Bronchial epithelial cell (primary cell): ENCODE results near the gene OGFR. TPM values are rescaled to one million over a fixed set of nuclear protein-coding genes. Genes with fewer than 3 reads are reported as not detected.
A peak's percentile ranks its signal among the peaks of the same experiment; 100 is the strongest.

Experiments used
- DNase-seq: peaks from one replicate; pipeline ENCODE4 v3.0.0-alpha.2; 2010; ENCODE audit warnings: low read depth
- FAIRE-seq: peaks from 2 replicates; lab custom pipeline; 2011; peaks lifted over from hg19 to GRCh38; lab: Jason Lieb, UNC
- H3K27me3 ChIP-seq: 2 replicates; pipeline ENCODE4 v1.5.1; 2011; ENCODE audit warnings: low read length; ENCODE audit not compliant: control insufficient read depth, insufficient read depth
- H3K36me3 ChIP-seq: 2 replicates; pipeline ENCODE4 v1.5.1; 2011; ENCODE audit warnings: low read length; ENCODE audit not compliant: control insufficient read depth, insufficient read depth
- H3K4me3 ChIP-seq: 2 replicates; pipeline ENCODE4 v1.5.1; 2011; ENCODE audit warnings: mild to moderate bottlenecking, low read depth, low read length, control low read depth
- CTCF ChIP-seq: IDR thresholded peaks from 2 replicates; pipeline ENCODE4 v1.5.1; 2011; ENCODE audit warnings: mild to moderate bottlenecking, moderate library complexity, low read length, control low read depth, inconsistent platforms; ENCODE audit not compliant: insufficient read depth, severe bottlenecking
- total RNA-seq: library from RNA; depleted of rRNA; stranded (reverse); fragments of >200 nt; gene quantifications from 2 replicates; pipeline ENCODE4 v1.2.1, GENCODE V29; 2014

The OGFR gene
- total RNA-seq, 1 donor from 2014 or later: 16.1 TPM

GRCh38 chr20:62832212-62832922 is 27.7 kb downstream of the OGFR start:
- H3K27me3 ChIP-seq: no peaks in the 10 kb centered on the region
- DNase-seq: no peak
- TF ChIP-seq CTCF: no peak
- FAIRE-seq: no peak
- H3K36me3 ChIP-seq: no peaks in the 10 kb centered on the region
- H3K4me3 ChIP-seq: no peak overlapping the region

GRCh38 chr20:62832951-62833391 is 28.3 kb downstream of the OGFR start:
- H3K27me3 ChIP-seq: no peaks in the 10 kb centered on the region
- no peak for FAIRE-seq

GRCh38 chr20:62834967-62835730 is 30.5 kb downstream of the OGFR start:
- FAIRE-seq (no peak), DNase-seq (no peak)
- H3K4me3 ChIP-seq: no peak overlapping the region
- H3K27me3 ChIP-seq: no peaks in the 10 kb centered on the region
- no peak for TF ChIP-seq CTCF
- no peaks in the 10 kb centered on the region for H3K36me3 ChIP-seq

More at GRCh38 chr20:62832951-62833391, 28.3 kb downstream of the OGFR start:
- Histone ChIP-seq H3K36me3 (no peaks in the 10 kb centered on the region), H3K4me3 (no peak overlapping the region)
- no peak for DNase-seq
- TF ChIP-seq CTCF: no peak

- TF ChIP-seq CTCF: no peak
- Histone ChIP-seq H3K36me3 (no peaks in the 10 kb centered on the region), H3K4me3 (no peak overlapping the region), H3K27me3 (no peaks in the 10 kb centered on the region)
- DNase-seq: peak; percentile 22
- no peak for FAIRE-seq
These were observed 31.6 kb downstream of the OGFR start for GRCh38 chr20:62835931-62836861.

- no peak for TF ChIP-seq CTCF
- H3K36me3 ChIP-seq: no peaks in the 10 kb centered on the region
- DNase-seq (no peak), FAIRE-seq (no peak)
- no peak overlapping the region for H3K4me3 ChIP-seq
- no peaks in the 10 kb centered on the region for H3K27me3 ChIP-seq
These were observed 32.4 kb downstream of the OGFR start for GRCh38 chr20:62836967-62837490.
